AG20443 (cell line): ENCODE measurements around the gene PPFIBP1.
"Not testable (repeated sequence)": the region's sequence is repeated elsewhere in the genome, so short reads cannot be mapped to it uniquely, and the experiment has no call there.

Source experiments
- DNase-seq: peaks from one replicate; pipeline ENCODE4 v3.0.0; 2012; ENCODE audit warnings: low spot score, mixed read lengths

PPFIBP1 gene

DNA sequence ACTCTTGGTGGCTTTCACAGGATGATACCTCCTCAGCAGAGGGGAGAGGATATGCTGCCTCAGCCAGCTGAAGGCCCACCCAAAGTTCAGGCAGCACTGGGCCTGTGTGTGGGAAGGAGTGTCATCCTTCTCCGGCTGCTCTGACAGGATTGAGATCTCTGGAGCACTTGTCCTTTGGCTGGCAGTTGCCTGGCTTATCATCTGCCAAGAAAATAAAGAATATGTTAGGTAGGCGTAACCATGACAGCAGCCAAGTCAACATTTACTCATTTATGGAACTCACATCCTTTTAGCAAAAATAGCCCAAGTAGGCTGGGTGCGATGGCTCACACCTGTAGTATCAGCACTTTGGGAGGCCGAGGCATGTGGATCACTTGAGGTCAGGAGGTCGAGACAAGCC is 68.5 kb downstream of the PPFIBP1 start:
- DNase-seq, result peak; percentile 26

GRCh38 chr12:27593266-27593665 is 69.3 kb downstream of the PPFIBP1 start:
- DNase-seq, result no peak

- DNase-seq, result peak; percentile 68
Observed at GRCh38 chr12:27595231-27595642, 71.2 kb downstream of the PPFIBP1 start.

DNA sequence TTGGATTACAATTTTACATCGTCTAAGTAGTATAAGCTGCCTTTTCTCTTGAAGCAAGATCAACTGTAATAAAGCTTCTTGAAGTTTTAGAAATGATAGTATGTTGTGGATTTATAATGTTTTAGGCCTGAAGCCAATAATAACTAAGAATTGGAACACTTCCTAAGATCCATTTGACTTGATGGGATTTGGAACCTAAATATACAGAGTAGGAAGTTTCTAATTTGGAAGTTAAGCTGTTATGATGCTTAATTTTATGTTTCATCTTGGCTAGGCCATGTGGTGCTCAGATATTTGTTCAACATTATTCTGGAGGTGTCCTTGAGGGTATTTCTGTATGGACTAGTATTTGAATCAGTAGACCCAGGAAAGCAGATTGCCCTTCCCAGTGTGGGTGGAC is 74.9 kb downstream of the PPFIBP1 start:
- not testable (repeated sequence) for DNase-seq

DNA sequence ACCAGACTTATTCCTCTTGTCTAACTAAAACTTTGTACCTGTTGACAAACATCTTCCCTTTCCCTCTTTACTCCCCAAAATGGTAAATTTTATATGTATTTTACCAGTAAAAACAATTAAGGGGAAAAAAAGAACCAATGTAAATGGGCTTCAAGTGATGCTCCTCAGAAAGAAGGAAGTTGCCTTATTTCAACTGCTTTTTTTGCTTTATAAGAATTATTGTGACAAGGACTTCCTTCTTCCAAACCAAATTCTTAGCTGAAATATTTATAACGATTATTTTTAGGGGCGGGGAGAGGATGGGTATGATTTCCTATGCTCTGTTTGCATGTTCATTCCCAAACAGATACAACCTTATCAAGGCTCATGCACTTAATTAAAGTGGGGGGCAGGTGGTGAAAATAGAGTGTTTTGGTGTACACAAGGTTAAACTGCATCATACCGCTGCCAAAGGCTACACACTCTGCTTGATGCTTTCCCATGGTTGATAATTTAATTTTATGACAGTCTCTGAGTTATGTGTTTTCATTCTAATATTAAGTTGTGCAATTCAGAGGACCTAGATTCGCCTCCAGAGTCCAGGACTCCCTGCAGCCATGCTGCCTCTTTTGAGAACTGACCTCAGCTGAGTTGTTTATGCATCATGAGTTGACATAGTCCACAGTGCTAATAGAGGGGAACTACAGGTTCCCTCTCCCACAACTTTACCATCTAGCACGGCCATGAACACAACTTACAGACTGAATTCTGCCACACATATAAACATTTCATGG is 77.2 kb downstream of the PPFIBP1 start:
- DNase-seq, result not testable (repeated sequence)

- DNase-seq, result no peak
Observed at GRCh38 chr12:27602516-27602915, 78.5 kb downstream of the PPFIBP1 start.

DNA sequence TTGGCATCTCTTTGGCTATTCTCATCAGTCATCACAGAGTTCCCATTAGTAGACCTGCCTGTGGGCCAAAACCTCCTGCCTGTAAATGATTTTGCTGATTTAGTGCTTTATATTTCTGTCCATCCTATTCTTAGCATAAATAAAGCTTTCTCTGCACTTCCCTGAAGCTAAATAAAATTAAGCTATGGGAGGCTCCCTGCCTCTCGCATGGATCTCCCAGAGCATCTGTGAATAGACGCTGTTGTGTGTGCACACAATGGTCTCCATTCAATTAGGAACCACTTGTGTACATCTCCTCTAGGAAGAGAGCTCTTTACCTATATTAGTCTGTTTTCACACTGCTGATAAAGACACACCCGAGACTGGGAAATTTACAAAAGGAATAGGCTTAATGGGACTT is 80.4 kb downstream of the PPFIBP1 start:
- no peak for DNase-seq

- no peak for DNase-seq
Observed at GRCh38 chr12:27606986-27607385, 83.0 kb downstream of the PPFIBP1 start.

DNA sequence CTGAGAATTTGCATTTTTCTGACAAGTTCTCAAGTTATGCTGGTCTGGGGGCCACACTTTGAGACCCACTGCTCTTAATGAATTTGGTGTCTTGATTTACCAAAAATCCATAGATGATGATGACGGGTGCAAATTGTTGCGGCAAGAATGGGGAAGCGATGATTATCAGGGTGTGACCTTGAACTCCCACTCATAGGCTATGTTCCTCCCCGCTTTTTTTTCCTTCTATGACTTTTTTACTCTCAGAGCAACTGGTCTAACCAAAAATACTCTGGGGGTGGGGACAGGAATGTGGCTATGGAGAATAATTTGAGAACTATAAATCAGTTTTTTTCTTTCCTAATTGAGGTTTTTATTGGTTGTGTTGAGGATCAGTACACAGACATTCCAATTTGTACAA is 83.6 kb downstream of the PPFIBP1 start:
- no peak for DNase-seq

GRCh38 chr12:27608890-27609289 is 84.9 kb downstream of the PPFIBP1 start:
- DNase-seq, result no peak

DNA sequence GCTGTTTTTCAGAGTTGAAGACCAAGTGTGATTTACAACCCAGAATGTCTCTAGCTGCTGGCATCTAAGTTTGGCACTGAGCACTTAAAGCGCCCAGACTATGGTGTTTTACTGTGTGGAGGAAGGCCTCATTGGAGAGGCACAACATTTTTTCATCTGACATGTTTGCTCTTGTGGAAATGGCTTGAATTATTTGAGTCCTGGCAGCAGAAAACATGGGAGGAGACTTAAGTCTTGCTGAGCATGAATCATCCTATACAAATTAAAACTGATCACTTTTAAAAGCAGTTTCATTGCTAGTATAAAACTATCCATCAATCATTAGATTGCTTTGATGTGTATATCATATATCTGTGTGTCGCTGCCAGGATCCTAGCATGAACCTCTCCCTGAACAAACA is 86.4 kb downstream of the PPFIBP1 start:
- peak; percentile 35 for DNase-seq

GRCh38 chr12:27614386-27614785 is 90.4 kb downstream of the PPFIBP1 start:
- no peak for DNase-seq

GRCh38 chr12:27614866-27615265 is 90.9 kb downstream of the PPFIBP1 start:
- DNase-seq, result no peak

DNA sequence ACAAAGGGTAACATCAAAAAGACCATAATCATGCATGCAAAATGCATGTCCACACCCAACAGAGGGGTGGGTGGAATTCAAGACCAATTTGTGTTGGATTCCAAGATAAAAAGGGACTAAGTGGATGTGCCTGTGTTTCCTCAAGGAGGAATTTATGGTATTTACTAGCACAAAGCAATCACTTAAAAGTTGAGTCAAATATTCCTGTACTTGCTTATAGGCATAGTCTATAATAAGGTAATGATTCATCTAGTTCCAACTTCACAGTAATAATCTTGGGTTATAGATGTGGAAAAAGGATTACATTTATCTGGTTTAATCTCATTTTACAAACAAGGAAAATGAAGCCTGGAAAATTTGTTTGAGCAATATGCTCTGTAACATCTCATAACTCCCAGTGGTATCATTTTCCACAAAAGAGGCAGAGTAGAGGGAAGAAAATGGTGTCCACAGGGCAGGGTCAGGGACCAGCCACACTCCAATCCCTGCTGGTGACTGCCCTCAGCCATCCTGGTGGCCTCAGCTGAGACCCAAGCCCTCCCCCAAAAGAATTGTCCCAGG is 91.4 kb downstream of the PPFIBP1 start:
- peak; percentile 34 for DNase-seq

DNA sequence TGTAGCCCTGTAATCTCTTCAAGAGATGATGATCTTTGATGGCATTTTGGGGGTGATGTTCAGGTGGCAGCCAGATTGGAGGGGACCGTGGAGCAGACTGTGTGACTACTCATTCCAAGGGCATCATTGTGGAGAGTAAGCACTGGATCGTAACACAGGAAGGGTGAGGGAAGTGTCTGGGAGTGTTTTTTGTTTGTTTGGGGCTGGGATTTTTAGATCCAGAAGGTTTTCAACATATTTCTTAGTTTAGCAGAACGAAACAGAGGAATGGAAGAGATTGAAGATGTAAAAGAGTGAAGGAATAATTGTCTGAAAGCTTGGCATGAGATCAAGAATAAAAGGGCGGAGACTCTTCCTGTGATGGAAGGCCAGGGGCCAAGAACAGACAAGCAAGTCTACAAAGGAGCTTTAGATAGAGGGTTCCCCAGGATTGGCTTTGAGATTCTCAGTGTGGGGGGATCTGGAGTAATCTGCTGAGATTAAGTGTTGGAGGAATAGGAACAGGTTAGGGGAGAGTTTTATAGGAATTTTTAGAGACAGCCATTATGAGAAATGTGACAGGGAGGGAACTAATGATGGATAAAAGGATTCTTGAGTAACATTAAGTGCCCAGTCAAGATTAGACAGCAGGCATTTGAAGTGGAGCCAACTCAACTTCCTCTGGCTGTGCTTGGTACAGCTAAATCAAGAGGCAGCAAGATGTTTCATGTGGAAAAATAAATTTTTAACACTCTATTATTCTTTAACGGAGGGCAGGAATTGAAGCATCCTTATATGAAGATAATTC is 92.5 kb downstream of the PPFIBP1 start:
- DNase-seq, result no peak

DNA sequence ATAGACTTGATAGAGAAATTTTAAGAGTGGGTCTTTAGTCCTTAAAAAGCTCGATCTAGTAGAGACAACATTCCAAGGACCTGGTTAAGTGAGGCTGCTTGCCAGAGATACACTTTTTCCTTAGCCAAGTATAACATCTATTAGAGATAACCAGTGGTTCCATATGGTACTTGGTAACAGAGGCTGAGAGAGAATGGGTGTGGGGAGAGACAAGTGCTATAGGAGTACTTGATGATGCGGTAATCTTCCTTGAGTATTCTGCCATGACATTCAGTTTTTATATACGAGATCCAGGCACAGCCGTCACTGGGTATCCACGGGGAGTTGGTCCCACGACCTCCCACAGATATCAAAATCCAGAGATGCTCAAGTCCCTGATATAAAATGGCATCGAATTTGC is 94.8 kb downstream of the PPFIBP1 start:
- no peak for DNase-seq

DNA sequence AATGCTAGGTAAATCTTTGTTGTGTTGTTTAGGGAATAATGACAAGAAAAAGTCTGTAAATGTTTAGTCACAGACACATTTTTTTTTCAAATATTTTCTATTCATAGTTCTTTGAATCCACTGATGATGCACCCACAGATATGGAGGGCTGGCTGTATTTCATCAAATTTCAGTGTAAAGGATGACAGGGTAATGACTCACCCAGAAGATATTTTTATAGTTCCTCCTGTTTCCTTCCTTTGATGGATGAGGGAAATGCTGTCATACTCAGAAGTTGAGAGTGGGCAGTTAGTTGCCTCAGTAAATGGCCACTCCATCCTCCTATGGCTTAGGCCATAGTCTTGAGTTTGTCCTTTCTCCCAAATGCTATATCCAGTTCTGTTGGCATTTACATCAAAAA is 95.3 kb downstream of the PPFIBP1 start:
- peak; percentile 45 for DNase-seq

GRCh38 chr12:27620121-27620520 is 96.1 kb downstream of the PPFIBP1 start:
- DNase-seq, result no peak

- DNase-seq, result no peak
Observed at GRCh38 chr12:27622436-27623195, 98.6 kb downstream of the PPFIBP1 start.

DNA sequence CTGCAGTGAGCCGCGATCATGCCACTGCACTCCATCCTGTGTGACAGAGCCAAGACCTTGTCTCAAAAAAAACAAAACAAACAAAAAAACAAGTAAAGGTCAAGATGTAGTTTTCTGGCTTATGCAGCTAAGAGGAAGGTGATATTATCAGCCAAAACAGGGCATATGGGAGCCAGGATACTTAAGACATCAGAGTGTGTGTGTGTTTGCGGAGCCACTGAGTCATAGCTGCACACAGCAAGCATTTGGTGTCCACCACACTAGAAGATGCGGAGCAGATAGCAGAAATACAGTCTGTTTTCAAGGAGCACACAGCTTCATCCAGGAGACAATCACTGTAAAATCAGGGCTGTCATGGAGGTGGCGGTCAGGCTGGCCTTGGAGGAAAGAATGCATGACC is 99.6 kb downstream of the PPFIBP1 start:
- DNase-seq, result no peak

DNA sequence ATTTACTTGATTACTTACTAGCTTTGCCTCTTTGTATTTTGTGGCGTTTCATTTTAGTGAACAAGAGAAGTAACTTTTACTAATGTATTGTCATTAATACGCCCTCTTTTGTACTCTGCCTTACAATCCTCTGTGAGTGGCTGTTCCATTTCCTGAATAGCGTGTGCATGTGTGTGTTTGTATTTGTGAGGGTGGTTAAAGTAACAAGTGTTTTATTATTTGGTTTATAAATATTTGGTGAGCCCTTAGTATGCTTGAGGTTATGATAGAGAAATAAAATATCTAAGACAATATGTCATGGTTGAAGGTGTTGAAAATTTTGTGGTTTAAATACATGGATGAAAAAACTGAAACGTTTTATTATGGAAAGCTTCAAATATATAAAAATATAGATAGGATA is 100.6 kb downstream of the PPFIBP1 start:
- DNase-seq, result no peak

- peak; percentile 71 for DNase-seq
Observed at GRCh38 chr12:27627123-27627852, 103.3 kb downstream of the PPFIBP1 start.
